Measurements from ENCODE around the gene PIGU.

Gene PIGU

GRCh38 chr20:34543463-34544056 is 133.3 kb downstream of the PIGU start:
- DNase-seq (ENCODE audit: low read depth): no peak
- no peak for TF ChIP-seq CTCF (IDR thresholded peaks at IDR 0.05; ENCODE audit: low read length, missing control alignments)
- H3K4me3 ChIP-seq (replicated peaks; ENCODE audit: low read depth, low read length): no peak overlapping the region

- TF ChIP-seq CTCF (IDR thresholded peaks at IDR 0.05; ENCODE audit: low read length, missing control alignments): no peak
- no peak overlapping the region for H3K4me3 ChIP-seq (replicated peaks; ENCODE audit: low read depth, low read length)
- no peak for DNase-seq (ENCODE audit: low read depth)
Measured at GRCh38 chr20:34542439-34542838, 134.5 kb downstream of the PIGU start.

- DNase-seq (ENCODE audit: low read depth): no peak
- no peak overlapping the region for H3K4me3 ChIP-seq (replicated peaks; ENCODE audit: low read depth, low read length)
- no peak for TF ChIP-seq CTCF (IDR thresholded peaks at IDR 0.05; ENCODE audit: low read length, missing control alignments)
Measured at GRCh38 chr20:34541917-34542316, 135.0 kb downstream of the PIGU start.

GRCh38 chr20:34541264-34541901 is 135.5 kb downstream of the PIGU start:
- TF ChIP-seq CTCF (IDR thresholded peaks at IDR 0.05; ENCODE audit: low read length, missing control alignments): no peak
- H3K4me3 ChIP-seq (replicated peaks; ENCODE audit: low read depth, low read length): no peak overlapping the region
- no peak for DNase-seq (ENCODE audit: low read depth)

- TF ChIP-seq CTCF (IDR thresholded peaks at IDR 0.05; ENCODE audit: low read length, missing control alignments): no peak
- no peak for DNase-seq (ENCODE audit: low read depth)
- no peak overlapping the region for H3K4me3 ChIP-seq (replicated peaks; ENCODE audit: low read depth, low read length)
Measured at GRCh38 chr20:34540596-34541263, 136.2 kb downstream of the PIGU start.

- no peak overlapping the region for H3K4me3 ChIP-seq (replicated peaks; ENCODE audit: low read depth, low read length)
- DNase-seq (ENCODE audit: low read depth): no peak
- no peak for TF ChIP-seq CTCF (IDR thresholded peaks at IDR 0.05; ENCODE audit: low read length, missing control alignments)
Measured at GRCh38 chr20:34539756-34540155, 137.1 kb downstream of the PIGU start.
